ENCODE data around the gene DEPDC4. TPM values are rescaled to one million over a fixed set of nuclear protein-coding genes. Genes with fewer than 3 reads are reported as not detected.

The DEPDC4 gene
- total and polyA plus RNA-seq, 2 of the 13 experiments (the other 11 are each of a cell fraction or from before 2014, with no cell fraction given): 2.2 to 5.7 TPM

DNA sequence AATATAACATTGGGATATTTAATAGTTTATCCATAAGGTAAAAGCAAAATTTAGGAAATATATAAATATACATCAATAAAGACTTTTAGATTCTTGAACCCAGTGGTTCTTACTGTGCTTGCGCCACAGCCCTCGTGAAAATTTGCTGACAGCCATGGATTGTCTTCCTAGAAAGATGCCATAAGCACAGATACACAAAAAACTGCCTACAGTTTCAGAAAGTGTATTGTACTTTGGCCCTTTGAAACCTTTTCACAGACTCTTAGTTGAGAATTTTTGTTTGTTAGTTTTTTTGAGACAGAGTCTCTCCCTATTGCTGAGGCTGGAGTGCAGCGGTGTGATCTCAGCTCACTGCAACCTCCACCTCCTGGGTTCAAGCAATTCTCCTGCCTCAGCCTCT, 28.1 kb downstream of the DEPDC4 start (continued):
- TF ChIP-seq CREB1 (IDR thresholded peaks at IDR 0.05): no peak
- no peak for TF ChIP-seq CREB1 (CRISPR knock-in tag; IDR thresholded peaks at IDR 0.05)
- TF ChIP-seq, protein P1, sequence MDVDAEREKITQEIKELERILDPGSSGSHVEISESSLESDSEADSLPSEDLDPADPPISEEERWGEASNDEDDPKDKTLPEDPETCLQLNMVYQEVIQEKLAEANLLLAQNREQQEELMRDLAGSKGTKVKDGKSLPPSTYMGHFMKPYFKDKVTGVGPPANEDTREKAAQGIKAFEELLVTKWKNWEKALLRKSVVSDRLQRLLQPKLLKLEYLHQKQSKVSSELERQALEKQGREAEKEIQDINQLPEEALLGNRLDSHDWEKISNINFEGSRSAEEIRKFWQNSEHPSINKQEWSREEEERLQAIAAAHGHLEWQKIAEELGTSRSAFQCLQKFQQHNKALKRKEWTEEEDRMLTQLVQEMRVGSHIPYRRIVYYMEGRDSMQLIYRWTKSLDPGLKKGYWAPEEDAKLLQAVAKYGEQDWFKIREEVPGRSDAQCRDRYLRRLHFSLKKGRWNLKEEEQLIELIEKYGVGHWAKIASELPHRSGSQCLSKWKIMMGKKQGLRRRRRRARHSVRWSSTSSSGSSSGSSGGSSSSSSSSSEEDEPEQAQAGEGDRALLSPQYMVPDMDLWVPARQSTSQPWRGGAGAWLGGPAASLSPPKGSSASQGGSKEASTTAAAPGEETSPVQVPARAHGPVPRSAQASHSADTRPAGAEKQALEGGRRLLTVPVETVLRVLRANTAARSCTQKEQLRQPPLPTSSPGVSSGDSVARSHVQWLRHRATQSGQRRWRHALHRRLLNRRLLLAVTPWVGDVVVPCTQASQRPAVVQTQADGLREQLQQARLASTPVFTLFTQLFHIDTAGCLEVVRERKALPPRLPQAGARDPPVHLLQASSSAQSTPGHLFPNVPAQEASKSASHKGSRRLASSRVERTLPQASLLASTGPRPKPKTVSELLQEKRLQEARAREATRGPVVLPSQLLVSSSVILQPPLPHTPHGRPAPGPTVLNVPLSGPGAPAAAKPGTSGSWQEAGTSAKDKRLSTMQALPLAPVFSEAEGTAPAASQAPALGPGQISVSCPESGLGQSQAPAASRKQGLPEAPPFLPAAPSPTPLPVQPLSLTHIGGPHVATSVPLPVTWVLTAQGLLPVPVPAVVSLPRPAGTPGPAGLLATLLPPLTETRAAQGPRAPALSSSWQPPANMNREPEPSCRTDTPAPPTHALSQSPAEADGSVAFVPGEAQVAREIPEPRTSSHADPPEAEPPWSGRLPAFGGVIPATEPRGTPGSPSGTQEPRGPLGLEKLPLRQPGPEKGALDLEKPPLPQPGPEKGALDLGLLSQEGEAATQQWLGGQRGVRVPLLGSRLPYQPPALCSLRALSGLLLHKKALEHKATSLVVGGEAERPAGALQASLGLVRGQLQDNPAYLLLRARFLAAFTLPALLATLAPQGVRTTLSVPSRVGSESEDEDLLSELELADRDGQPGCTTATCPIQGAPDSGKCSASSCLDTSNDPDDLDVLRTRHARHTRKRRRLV (CRISPR knock-in tag; IDR thresholded peaks at IDR 0.05): no peak
- no peak for TF ChIP-seq HNF1B (CRISPR knock-in tag; IDR thresholded peaks at IDR 0.05)
- TF ChIP-seq, protein P2, sequence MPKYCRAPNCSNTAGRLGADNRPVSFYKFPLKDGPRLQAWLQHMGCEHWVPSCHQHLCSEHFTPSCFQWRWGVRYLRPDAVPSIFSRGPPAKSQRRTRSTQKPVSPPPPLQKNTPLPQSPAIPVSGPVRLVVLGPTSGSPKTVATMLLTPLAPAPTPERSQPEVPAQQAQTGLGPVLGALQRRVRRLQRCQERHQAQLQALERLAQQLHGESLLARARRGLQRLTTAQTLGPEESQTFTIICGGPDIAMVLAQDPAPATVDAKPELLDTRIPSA (CRISPR knock-in tag; IDR thresholded peaks at IDR 0.05; ENCODE audit: borderline replicate concordance): no peak
